GM04504 (cell line): Measurements from ENCODE around the gene RGS3.

Source experiments
- DNase-seq: peaks from one replicate; pipeline ENCODE4 v3.0.0-alpha.2; 2012; ENCODE audit warnings: low read depth

Gene RGS3

GRCh38 chr9:113511856-113512761, 48.6 kb downstream of the RGS3 start:
- no peak for DNase-seq

GRCh38 chr9:113513111-113513510, 49.6 kb downstream of the RGS3 start:
- no peak for DNase-seq

- DNase-seq, result no peak
Observed at GRCh38 chr9:113513536-113513935, 50.0 kb downstream of the RGS3 start.

GRCh38 chr9:113514061-113514460, 50.5 kb downstream of the RGS3 start:
- no peak for DNase-seq

GRCh38 chr9:113514748-113515147, 51.2 kb downstream of the RGS3 start:
- DNase-seq, result no peak

- no peak for DNase-seq
Observed at GRCh38 chr9:113515862-113516261, 52.3 kb downstream of the RGS3 start.

- DNase-seq, result no peak
Observed at GRCh38 chr9:113516840-113517577, 53.5 kb downstream of the RGS3 start.

- no peak for DNase-seq
Observed at GRCh38 chr9:113519426-113520108, 56.0 kb downstream of the RGS3 start.

GRCh38 chr9:113520109-113520642, 56.6 kb downstream of the RGS3 start:
- DNase-seq, result no peak

GRCh38 chr9:113521693-113522255, 58.2 kb downstream of the RGS3 start:
- DNase-seq, result no peak

GRCh38 chr9:113522419-113522818, 58.9 kb downstream of the RGS3 start:
- no peak for DNase-seq

GRCh38 chr9:113522858-113523257, 59.3 kb downstream of the RGS3 start:
- no peak for DNase-seq

- no peak for DNase-seq
Observed at GRCh38 chr9:113523421-113524141, 60.1 kb downstream of the RGS3 start.

- no peak for DNase-seq
Observed at GRCh38 chr9:113524468-113524867, 60.9 kb downstream of the RGS3 start.

- DNase-seq, result no peak
Observed at GRCh38 chr9:113525205-113525604, 61.7 kb downstream of the RGS3 start.

- DNase-seq, result no peak
Observed at GRCh38 chr9:113525831-113526230, 62.3 kb downstream of the RGS3 start.

- no peak for DNase-seq
Observed at GRCh38 chr9:113526231-113526746, 62.8 kb downstream of the RGS3 start.

GRCh38 chr9:113526841-113527240, 63.3 kb downstream of the RGS3 start:
- DNase-seq, result no peak

GRCh38 chr9:113528088-113528487, 64.6 kb downstream of the RGS3 start:
- DNase-seq, result no peak

- no peak for DNase-seq
Observed at GRCh38 chr9:113528811-113529210, 65.3 kb downstream of the RGS3 start.

GRCh38 chr9:113529336-113530009, 65.9 kb downstream of the RGS3 start:
- no peak for DNase-seq
